Cardiac muscle cell (in vitro differentiated cells and primary cell): ENCODE measurements around the gene COL23A1. TPM values are rescaled to one million over a fixed set of nuclear protein-coding genes. Genes with fewer than 3 reads are reported as not detected.
A peak's percentile ranks its signal among the peaks of the same experiment; 100 is the strongest.
"Not testable (repeated sequence)": the region's sequence is repeated elsewhere in the genome, so short reads cannot be mapped to it uniquely, and the experiment has no call there.

Source experiments
- DNase-seq, 2 donors: peaks; one replicate each; pipeline versions ENCODE4 v3.0.0 to v3.0.0-alpha.2; 2010 to 2017; ENCODE audit warnings: low read depth in 1 of 2, low spot score in 1 of 2
- H3K27ac ChIP-seq: fragments of 200-600 bp; sonication (generic); 2 replicates; pipeline ENCODE4 v1.5.1; 2016
- H3K27me3 ChIP-seq: fragments of 200-600 bp; sonication (generic); 2 replicates; pipeline ENCODE4 v1.6.0; 2016; ENCODE audit warnings: control low read depth
- H3K36me3 ChIP-seq: fragments of 200-600 bp; sonication (generic); 2 replicates; pipeline ENCODE4 v1.5.1; 2016; ENCODE audit warnings: control low read depth
- H3K4me1 ChIP-seq: fragments of 200-600 bp; sonication (generic); 2 replicates; pipeline ENCODE4 v1.8.1; 2017; ENCODE audit warnings: low read depth, mild to moderate bottlenecking, mixed run types
- H3K4me3 ChIP-seq: fragments of 200-600 bp; sonication (generic); 2 replicates; pipeline ENCODE4 v1.5.1; 2016; ENCODE audit warnings: mild to moderate bottlenecking
- H3K9me3 ChIP-seq: fragments of 200-600 bp; sonication (generic); 2 replicates; pipeline ENCODE4 v1.5.1; 2017; ENCODE audit warnings: low read depth, mild to moderate bottlenecking, control low read depth
- polyA plus RNA-seq: library from polyadenylated mRNA; unstranded; fragments of >200 nt; fragmentation: Nextera tagmentation; extraction: Ambion mirVana; gene quantifications from 2 replicates; pipeline ENCODE4 v1.2.1, GENCODE V29; 2016
- total RNA-seq: library from RNA; depleted of rRNA; stranded (reverse); fragments of >200 nt; gene quantifications from 2 replicates; pipeline ENCODE4 v1.2.3, GENCODE V29; 2016
- TF ChIP-seq, protein P1 (sequence below): IDR thresholded peaks from 2 replicates; pipeline ENCODE4 v1.5.1; 2012; ENCODE audit warnings: low read depth, mild to moderate bottlenecking, low read length

COL23A1 gene
- total and polyA plus RNA-seq, 2 experiments from 2014 or later = 28.9 to 43.0 TPM

DNA sequence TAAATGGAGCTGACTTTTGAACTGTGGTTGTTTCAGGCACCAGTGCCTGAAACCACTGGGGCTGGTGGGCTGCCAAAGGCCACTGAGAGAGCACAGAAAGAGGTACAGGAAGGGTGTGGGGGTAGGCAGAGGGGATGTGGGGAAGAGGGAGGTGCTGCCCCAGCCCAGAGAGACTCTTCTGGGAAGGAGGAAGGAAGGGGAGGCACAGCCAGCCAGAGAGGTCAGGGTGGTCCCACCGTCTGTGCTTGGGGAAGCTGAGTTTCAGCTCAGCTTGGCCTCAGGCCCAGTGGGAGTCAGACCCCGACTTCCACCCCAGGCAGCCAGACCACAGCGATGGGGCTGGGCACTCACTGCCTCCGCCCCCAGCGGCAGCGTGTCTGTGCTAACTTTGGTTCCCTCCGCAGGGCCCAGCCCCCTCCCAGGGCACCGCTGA lies 348.9 kb downstream of the COL23A1 start:
- Histone ChIP-seq H3K27ac (no peak overlapping the region), H3K36me3 (no peaks in the 10 kb centered on the region), H3K4me1 (no peaks in the 10 kb centered on the region), H3K9me3 (no peaks in the 10 kb centered on the region), H3K27me3 (no peaks in the 10 kb centered on the region), H3K4me3 (no peak overlapping the region)
- DNase-seq = no peak
- TF ChIP-seq, protein P1, sequence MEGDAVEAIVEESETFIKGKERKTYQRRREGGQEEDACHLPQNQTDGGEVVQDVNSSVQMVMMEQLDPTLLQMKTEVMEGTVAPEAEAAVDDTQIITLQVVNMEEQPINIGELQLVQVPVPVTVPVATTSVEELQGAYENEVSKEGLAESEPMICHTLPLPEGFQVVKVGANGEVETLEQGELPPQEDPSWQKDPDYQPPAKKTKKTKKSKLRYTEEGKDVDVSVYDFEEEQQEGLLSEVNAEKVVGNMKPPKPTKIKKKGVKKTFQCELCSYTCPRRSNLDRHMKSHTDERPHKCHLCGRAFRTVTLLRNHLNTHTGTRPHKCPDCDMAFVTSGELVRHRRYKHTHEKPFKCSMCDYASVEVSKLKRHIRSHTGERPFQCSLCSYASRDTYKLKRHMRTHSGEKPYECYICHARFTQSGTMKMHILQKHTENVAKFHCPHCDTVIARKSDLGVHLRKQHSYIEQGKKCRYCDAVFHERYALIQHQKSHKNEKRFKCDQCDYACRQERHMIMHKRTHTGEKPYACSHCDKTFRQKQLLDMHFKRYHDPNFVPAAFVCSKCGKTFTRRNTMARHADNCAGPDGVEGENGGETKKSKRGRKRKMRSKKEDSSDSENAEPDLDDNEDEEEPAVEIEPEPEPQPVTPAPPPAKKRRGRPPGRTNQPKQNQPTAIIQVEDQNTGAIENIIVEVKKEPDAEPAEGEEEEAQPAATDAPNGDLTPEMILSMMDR = no peak

DNA sequence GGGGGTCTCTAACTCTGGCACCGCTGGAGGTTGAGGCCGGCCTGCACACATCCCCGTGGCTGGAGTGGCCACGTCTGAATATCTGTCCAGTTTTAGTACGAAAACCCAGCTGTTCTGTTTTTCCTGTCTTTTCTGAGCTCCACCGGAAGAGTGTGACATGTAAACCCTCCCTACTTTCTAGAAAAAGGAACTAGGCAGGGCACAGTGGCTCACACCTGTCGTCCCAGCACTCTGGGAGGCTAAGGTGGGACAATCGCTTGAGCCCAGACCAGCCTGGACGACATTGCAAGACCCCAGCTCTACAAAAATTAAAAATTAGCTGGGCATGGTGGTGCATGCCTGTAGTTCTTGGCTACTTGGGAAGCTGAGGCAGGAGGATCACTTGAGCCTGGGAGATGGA lies 349.4 kb downstream of the COL23A1 start:
- no peak for DNase-seq
- H3K9me3 ChIP-seq = no peaks in the 10 kb centered on the region
- H3K4me1 ChIP-seq = no peaks in the 10 kb centered on the region
- H3K27me3 ChIP-seq = no peaks in the 10 kb centered on the region
- H3K36me3 ChIP-seq = no peaks in the 10 kb centered on the region
- H3K4me3 ChIP-seq = no peak overlapping the region
- TF ChIP-seq, protein P1 = no peak
- no peak overlapping the region for H3K27ac ChIP-seq

DNA sequence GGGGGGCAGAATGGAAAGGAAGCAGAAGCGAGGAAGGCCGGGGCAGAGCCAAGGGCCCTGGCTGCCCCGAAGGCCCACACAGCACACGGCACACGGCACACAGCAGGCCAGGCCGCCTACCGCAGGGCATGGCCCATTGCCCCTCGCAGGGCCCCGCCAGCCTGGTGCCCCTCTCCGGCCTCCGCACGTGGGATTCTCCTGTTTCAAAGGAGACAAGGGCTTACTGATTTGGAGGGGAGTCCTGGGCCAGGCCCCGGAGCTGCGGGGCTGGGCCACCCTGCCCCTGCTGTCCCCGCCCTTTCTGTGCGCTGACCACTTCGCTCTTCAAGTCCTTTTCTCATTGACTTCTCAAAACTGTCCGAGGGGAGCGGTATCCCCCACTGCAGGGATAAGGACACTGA lies 349.9 kb downstream of the COL23A1 start:
- Histone ChIP-seq H3K4me1 (no peaks in the 10 kb centered on the region), H3K9me3 (no peaks in the 10 kb centered on the region), H3K4me3 (no peak overlapping the region), H3K36me3 (no peaks in the 10 kb centered on the region), H3K27me3 (no peaks in the 10 kb centered on the region), H3K27ac (no peak overlapping the region)
- DNase-seq = no peak
- TF ChIP-seq, protein P1 = no peak

DNA sequence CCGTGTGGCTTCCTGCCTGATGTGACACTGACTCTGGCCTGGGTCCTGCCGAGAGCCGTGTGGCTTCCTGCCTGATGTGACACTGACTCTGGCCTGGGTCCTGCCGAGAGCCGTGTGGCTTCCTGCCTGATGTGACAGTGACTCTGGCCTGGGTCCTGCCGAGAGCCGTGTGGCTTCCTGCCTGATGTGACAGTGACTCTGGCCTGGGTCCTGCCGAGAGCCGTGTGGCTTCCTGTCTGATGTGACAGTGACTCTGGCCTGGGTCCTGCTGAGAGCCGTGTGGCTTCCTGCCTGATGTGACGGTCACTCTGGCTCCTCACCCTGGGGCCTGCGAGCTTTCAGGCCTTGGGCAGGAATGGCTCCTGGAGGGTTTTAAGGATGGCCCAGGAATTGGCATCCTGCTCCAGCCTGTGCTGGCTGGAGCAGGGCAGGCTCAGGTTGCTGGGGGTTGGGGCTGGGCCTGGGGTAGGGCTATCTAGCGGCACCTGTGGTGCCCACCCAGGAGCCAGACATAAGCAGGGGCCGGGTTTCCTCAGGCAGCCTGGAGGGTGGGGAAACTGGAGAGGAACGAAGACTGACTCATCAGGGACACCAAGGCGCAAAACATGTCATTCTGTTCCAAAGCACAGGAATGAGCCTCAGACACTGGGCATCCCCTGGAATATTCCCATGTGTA lies 350.4 kb downstream of the COL23A1 start:
- not testable (repeated sequence) for H3K9me3 ChIP-seq, H3K4me3 ChIP-seq, H3K36me3 ChIP-seq, DNase-seq, H3K27ac ChIP-seq, H3K27me3 ChIP-seq, H3K4me1 ChIP-seq

DNA sequence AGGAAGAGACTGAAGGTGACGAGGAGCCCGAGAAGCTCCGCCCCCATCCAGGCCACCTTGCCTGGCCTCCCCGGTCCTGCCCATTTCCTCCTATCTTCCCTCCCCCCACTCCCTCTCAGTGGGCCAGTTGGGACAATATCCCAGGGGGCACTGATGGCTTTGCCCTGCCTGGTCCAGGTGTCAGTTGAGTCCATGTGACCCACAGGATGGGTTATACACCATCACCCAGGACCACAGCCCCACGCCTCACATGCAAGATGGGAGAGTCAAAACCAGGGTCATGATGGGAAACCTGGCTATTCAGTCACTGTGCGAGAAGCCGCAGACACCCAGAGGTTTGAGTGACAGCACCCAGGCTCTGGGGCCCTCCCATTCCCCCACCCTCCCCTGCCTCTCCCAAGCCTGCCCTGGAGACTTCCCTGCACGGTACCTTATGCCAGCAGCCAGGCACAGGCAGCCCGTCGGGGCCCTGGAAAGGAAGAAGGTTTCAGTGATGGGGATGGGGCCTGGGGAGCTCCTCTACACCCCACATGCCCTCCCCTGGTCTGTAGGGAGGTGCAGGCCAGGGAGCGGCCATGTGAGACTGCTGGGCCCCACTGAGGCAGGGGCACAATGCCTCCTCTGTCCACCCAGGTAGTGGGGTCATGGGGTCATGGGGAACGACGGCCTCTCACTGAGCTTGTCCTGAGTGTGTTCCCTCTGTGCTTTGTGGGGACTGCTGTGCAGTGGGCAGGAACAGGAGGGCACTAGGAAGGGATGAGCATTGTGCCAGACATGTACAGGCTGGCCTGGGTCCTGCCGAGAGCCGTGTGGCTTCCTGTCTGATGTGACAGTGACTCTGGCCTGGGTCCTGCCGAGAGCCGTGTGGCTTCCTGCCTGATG lies 351.2 kb downstream of the COL23A1 start:
- H3K4me1 ChIP-seq = no peaks in the 10 kb centered on the region
- H3K27ac ChIP-seq = peak overlapping the region; percentile 11
- no peaks in the 10 kb centered on the region for H3K9me3 ChIP-seq
- DNase-seq = no peak
- TF ChIP-seq, protein P1 = no peak
- H3K27me3 ChIP-seq = no peaks in the 10 kb centered on the region
- H3K4me3 ChIP-seq = no peak overlapping the region
- no peaks in the 10 kb centered on the region for H3K36me3 ChIP-seq

DNA sequence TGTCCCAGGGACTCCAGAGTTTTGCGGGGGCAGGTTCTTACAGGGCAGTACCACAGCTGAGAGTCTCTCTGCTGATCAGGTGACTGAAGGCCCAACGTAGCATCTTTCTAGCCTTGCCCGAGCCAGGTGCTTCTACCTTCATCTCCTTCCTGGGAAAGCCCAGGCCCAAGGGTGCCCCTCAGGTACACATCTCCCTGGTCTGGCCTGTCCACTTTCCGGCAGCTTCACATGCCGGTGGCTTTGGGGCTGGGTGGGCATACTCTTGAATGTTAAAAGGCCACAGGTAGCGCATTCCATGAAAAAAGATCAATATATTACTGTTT lies 351.9 kb downstream of the COL23A1 start:
- H3K27ac ChIP-seq = no peak overlapping the region
- no peak for DNase-seq
- H3K36me3 ChIP-seq = no peaks in the 10 kb centered on the region
- H3K4me1 ChIP-seq = no peaks in the 10 kb centered on the region
- H3K9me3 ChIP-seq = no peaks in the 10 kb centered on the region
- H3K4me3 ChIP-seq = no peak overlapping the region
- H3K27me3 ChIP-seq = no peaks in the 10 kb centered on the region
- TF ChIP-seq, protein P1 = no peak
